Measurements from ENCODE around the gene MORC4. TPM values are rescaled to one million over a fixed set of nuclear protein-coding genes. Genes with fewer than 3 reads are reported as not detected.

The MORC4 gene
- total RNA-seq, result 10 to 100 TPM in 1 of 2 donors, 1 to 10 TPM in 1; 6.9 to 15.6 TPM

DNA sequence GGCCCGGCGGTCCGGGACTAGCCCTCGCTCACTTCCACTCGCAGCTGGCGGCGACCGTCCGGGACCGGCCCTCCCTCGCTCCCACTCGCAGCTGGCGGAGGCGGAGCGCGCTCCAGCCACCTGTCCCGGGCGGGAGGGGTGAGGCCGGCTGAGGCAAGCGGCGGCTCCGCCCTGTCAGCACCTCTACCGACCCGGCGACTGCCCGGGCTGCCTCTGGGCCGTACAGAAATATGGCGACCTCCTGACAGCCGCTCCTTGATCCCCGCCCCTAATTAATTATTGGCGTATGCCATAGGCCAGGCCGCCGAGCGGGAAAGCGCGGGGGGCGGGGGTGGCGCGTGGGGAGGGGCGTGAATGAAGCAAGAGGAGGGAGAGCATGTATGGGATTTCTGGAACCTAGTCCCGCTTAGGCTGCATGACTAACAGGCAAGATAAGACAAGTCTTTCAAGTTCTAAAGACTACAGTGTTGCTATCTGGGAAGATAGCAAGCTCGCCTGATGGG is at the start of gene MORC4:
Gene MORC4, minus strand, starts transcription at position 200 of the 503 bp plus-strand sequence. CDS start 243 bp downstream, outside the sequence.
- 0 to 1% methylated on average over 2 to 21 of the region's 42 CpGs for WGBS, 2 donors
- ATAC-seq (peak; percentile 93), DNase-seq (peak; percentile 88 to 93 (median 90))
- intact Hi-C loops (cut with DNase I), result no loop called here
- Histone ChIP-seq H3K9me3 (no peaks in the 10 kb centered on the region), H3K27me3 (no peaks in the 10 kb centered on the region), H3K36me3 (replicated peaks in 1 of 2; ENCODE audit: insufficient read depth in 1 of 2, low read depth in 2 of 2) (no peaks in the 10 kb centered on the region), H3K27ac (peak within 1 kb of the TSS; percentile 16 to 72 (median 64)), H3K4me1 (no peaks in the 10 kb centered on the region), H3K4me3 (peak within 1 kb of the TSS; percentile 22 to 52)
- TF ChIP-seq CTCF (IDR thresholded peaks at IDR 0.05), result no peak
- TF ChIP-seq POLR2A (IDR thresholded peaks at IDR 0.05), result peak; percentile 73 to 80 (median 78)

GRCh38 chrX:107047622-107048021 is 47.6 kb upstream of the MORC4 start:
- DNase-seq (no peak), ATAC-seq (no peak)
- Histone ChIP-seq H3K36me3 (replicated peaks in 1 of 2; ENCODE audit: insufficient read depth in 1 of 2, low read depth in 2 of 2) (no peaks in the 10 kb centered on the region), H3K9me3 (no peaks in the 10 kb centered on the region), H3K27ac (no peak overlapping the region), H3K27me3 (no peaks in the 10 kb centered on the region), H3K4me1 (no peaks in the 10 kb centered on the region), H3K4me3 (no peak overlapping the region)
- 46 to 77% methylated on average over 1 of the region's 1 CpG for WGBS, 2 donors
- intact Hi-C loops (cut with DNase I), result no loop called here
- TF ChIP-seq CTCF (IDR thresholded peaks at IDR 0.05) (no peak), POLR2A (IDR thresholded peaks at IDR 0.05) (no peak)

GRCh38 chrX:107029752-107030151 is 29.7 kb upstream of the MORC4 start:
- Histone ChIP-seq H3K4me1 (no peaks in the 10 kb centered on the region), H3K27me3 (no peaks in the 10 kb centered on the region), H3K4me3 (no peak overlapping the region), H3K36me3 (replicated peaks in 1 of 2; ENCODE audit: insufficient read depth in 1 of 2, low read depth in 2 of 2) (no peaks in the 10 kb centered on the region), H3K9me3 (no peaks in the 10 kb centered on the region), H3K27ac (no peak overlapping the region)
- DNase-seq (no peak), ATAC-seq (no peak)
- TF ChIP-seq CTCF (IDR thresholded peaks at IDR 0.05), result no peak
- intact Hi-C loops (cut with DNase I), result no loop called here
- WGBS, 2 donors, result 60 to 79% methylated on average over 1 of the region's 1 CpG

DNA sequence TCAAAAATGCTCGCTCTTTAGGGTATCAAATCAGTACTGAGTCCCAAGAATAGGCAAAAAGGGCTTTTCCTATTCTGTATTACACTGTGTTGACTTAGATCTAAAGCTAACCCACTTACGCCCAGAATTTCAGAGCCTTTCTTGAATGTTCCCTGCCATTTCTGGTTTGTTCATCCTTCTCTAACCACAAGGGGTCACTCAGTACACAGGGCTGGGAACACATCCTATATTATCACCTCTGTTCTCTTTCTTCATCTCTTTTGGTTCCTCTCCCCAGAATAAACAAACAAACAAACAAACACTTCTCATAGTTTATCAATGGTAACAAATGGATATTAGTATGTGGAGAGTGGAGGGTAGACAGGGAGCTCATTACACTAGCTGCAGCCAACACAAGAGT is 25.5 kb upstream of the MORC4 start:
- H3K27me3 ChIP-seq, result no peaks in the 10 kb centered on the region
- no peak for ATAC-seq

More for the DNA sequence above, 25.5 kb upstream of the MORC4 start:
- no peaks in the 10 kb centered on the region for H3K4me1 ChIP-seq
- no peaks in the 10 kb centered on the region for H3K36me3 ChIP-seq (replicated peaks in 1 of 2; ENCODE audit: insufficient read depth in 1 of 2, low read depth in 2 of 2)
- H3K9me3 ChIP-seq, result no peaks in the 10 kb centered on the region
- DNase-seq, result peak in 1 of 4 donors; percentile 7
- no peak overlapping the region for H3K27ac ChIP-seq
- no peak overlapping the region for H3K4me3 ChIP-seq
- TF ChIP-seq POLR2A (IDR thresholded peaks at IDR 0.05) (no peak), CTCF (IDR thresholded peaks at IDR 0.05) (peak; percentile 11 to 65 (median 51))
- WGBS, 2 donors, result 0 to 16% methylated on average over 2 of the region's 2 CpGs
- intact Hi-C loops (cut with DNase I), result no loop called here

All from body of pancreas (tissue), 4 donors.